ENCODE measurements around the gene CDH8.
"Not testable (repeated sequence)": the region's sequence is repeated elsewhere in the genome, so short reads cannot be mapped to it uniquely, and the experiment has no call there.

CDH8 gene

GRCh38 chr16:61780161-61780560 lies 256.1 kb downstream of the CDH8 start:
- no peak for DNase-seq (ENCODE audit: low read depth in 2 of 2)

GRCh38 chr16:61770301-61770700 lies 265.9 kb downstream of the CDH8 start:
- no peak for DNase-seq (ENCODE audit: low read depth in 2 of 2)

- no peak for DNase-seq (ENCODE audit: low read depth in 2 of 2)
Measured at GRCh38 chr16:61763991-61764390, 272.2 kb downstream of the CDH8 start.

GRCh38 chr16:61763013-61763412 lies 273.2 kb downstream of the CDH8 start:
- no peak for DNase-seq (ENCODE audit: low read depth in 2 of 2)

GRCh38 chr16:61730997-61731396 lies 305.2 kb downstream of the CDH8 start:
- DNase-seq (ENCODE audit: low read depth in 2 of 2) = no peak

- DNase-seq (ENCODE audit: low read depth in 2 of 2) = no peak
Measured at GRCh38 chr16:61726701-61727100, 309.5 kb downstream of the CDH8 start.

- no peak for DNase-seq (ENCODE audit: low read depth in 2 of 2)
Measured at GRCh38 chr16:61726125-61726524, 310.1 kb downstream of the CDH8 start.

GRCh38 chr16:61721544-61721943 lies 314.7 kb downstream of the CDH8 start:
- DNase-seq (ENCODE audit: low read depth in 2 of 2) = no peak

- DNase-seq (ENCODE audit: low read depth in 2 of 2) = no peak
Measured at GRCh38 chr16:61715393-61715792, 320.8 kb downstream of the CDH8 start.

- DNase-seq (ENCODE audit: low read depth in 2 of 2) = no peak
Measured at GRCh38 chr16:61713787-61714186, 322.5 kb downstream of the CDH8 start.

GRCh38 chr16:61699640-61700039 lies 336.6 kb downstream of the CDH8 start:
- DNase-seq (ENCODE audit: low read depth in 2 of 2) = not testable (repeated sequence)

- DNase-seq (ENCODE audit: low read depth in 2 of 2) = no peak
Measured at GRCh38 chr16:61684541-61684940, 351.7 kb downstream of the CDH8 start.

GRCh38 chr16:61681673-61682072 lies 354.6 kb downstream of the CDH8 start:
- DNase-seq (ENCODE audit: low read depth in 2 of 2) = no peak

GRCh38 chr16:61681124-61681523 lies 355.1 kb downstream of the CDH8 start:
- DNase-seq (ENCODE audit: low read depth in 2 of 2) = no peak

- no peak for DNase-seq (ENCODE audit: low read depth in 2 of 2)
Measured at GRCh38 chr16:61678182-61678581, 358.1 kb downstream of the CDH8 start.

GRCh38 chr16:61677776-61678175 lies 358.5 kb downstream of the CDH8 start:
- DNase-seq (ENCODE audit: low read depth in 2 of 2) = no peak

GRCh38 chr16:61676740-61677139 lies 359.5 kb downstream of the CDH8 start:
- no peak for DNase-seq (ENCODE audit: low read depth in 2 of 2)

- no peak for DNase-seq (ENCODE audit: low read depth in 2 of 2)
Measured at GRCh38 chr16:61671161-61671560, 365.1 kb downstream of the CDH8 start.

GRCh38 chr16:61665512-61665911 lies 370.7 kb downstream of the CDH8 start:
- DNase-seq (ENCODE audit: low read depth in 2 of 2) = no peak

- no peak for DNase-seq (ENCODE audit: low read depth in 2 of 2)
Measured at GRCh38 chr16:61659936-61660335, 376.3 kb downstream of the CDH8 start.

- DNase-seq (ENCODE audit: low read depth in 2 of 2) = no peak
Measured at GRCh38 chr16:61654962-61655361, 381.3 kb downstream of the CDH8 start.

- no peak for DNase-seq (ENCODE audit: low read depth in 2 of 2)
Measured at GRCh38 chr16:61653544-61653943, 382.7 kb downstream of the CDH8 start.

GRCh38 chr16:61645561-61645960 lies 390.7 kb downstream of the CDH8 start:
- no peak for DNase-seq (ENCODE audit: low read depth in 2 of 2)

- DNase-seq (ENCODE audit: low read depth in 2 of 2) = no peak
Measured at GRCh38 chr16:61644736-61645135, 391.5 kb downstream of the CDH8 start.

Data from stimulated activated CD8-positive, alpha-beta memory T cell treated with anti-CD3 and anti-CD28 coated beads, Interleukin-2, amount 100 ng/mL, for 1 hour (primary cell).